T-helper 9 cell (primary cell): ENCODE results near the gene ZNF345.

Experiments used
- DNase-seq: peaks from one replicate; pipeline ENCODE4 v3.0.0-alpha.2; 2020

ZNF345 gene

DNA sequence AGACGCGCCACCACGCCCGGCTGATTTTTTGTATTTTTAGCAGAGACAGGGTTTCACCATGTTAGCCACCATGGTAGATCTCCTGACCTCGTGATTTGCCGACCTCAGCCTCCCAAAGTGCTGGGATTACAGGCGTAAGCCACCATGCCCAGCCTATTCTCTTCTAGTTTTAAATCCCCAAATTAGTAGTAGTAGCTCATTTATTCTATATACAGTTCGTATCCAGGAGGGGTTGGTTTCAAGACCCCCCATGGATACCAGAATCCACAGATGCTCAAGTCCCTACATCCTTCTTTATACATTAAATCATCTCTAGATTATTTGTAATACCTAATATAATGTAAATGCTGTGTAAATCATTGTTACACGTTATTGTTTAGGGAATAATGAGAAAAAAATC, 67.4 kb downstream of the ZNF345 start:
- DNase-seq, result no peak
